Activated naive CD4-positive, alpha-beta T cell treated with Interleukin-2 at 50 U/mL for 16 hours (primary cell): ENCODE data around the gene RPTOR.
"Not testable (repeated sequence)": the region's sequence is repeated elsewhere in the genome, so short reads cannot be mapped to it uniquely, and the experiment has no call there.

Experiments used
- DNase-seq: peaks from one replicate; pipeline ENCODE4 v3.0.0-alpha.2; 2020

The RPTOR gene

DNA sequence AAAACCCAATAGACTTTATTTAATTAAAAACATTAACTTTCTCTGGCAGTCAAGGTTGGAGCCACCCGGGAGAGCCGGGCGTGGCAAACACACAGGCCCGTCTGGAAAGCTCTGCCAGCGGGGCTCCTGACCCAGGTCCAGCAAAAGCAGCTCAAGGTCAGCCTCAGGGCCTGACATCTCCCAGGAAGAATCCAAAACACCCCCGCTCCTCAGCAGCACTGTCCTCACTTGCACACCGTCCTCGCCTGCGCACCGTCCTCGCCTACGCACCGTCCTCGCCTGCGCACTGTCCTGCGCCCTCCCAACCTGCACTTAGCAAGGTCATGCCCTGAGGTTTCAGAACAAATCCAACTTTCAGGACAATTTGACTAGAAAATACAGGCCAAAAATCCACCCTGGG, 31.4 kb upstream of the RPTOR start:
- no peak for DNase-seq

DNA sequence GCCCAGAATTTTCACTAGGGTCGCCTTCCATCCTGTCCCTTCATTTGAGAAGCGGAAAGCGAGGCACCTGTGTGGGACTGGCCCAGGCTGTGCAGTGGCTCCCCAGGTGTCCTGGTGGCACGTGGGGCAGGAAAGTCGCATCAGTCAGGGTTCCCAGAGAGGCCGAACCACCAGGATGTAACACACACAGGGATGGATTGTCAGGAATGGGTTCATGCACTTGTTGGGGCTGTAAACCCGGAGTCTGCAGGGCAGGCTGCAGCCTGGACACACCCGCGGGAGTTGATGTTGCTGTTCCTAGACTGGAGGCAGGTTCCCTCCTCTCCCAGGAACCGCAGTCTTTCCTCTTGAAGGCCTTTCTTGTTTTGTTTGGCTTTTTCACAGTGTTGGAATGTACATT, 30.7 kb upstream of the RPTOR start:
- no peak for DNase-seq

DNA sequence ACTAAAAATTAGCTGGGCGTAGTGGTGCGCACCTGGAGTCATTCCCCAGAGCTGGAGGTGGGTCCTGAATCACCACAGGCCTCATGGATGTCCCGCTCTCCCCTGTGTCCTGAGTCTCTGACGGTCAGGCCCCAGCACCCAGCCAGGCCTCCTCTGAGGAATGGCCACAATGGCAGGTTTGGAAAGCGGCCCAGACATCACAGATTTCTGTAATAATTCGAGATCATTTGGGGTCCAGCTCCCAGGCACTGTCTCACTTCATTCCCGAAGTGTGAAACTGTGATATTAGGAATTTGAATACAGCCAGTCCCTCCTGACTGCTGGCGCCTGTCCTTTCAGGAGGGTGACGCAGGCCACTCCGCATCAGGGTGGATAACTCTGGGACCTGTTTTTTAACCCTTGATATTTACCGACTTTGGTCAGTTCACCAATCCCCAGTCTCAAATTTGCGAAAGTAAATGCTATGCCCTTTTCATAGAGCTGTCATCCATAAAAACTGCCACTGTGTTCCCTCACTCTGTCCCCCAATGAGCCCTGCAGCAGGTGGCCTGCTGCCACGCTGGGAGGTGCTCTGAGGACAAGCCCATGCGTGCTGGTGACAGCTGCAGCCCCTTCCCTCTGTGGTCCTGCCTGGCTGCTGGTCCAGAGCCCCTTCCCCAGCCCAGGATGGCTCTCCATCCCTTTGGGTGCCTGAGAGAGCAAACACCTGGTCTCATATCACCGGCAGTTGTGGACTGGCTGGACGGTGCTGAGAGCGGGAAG, 28.3 kb upstream of the RPTOR start:
- DNase-seq: no peak

DNA sequence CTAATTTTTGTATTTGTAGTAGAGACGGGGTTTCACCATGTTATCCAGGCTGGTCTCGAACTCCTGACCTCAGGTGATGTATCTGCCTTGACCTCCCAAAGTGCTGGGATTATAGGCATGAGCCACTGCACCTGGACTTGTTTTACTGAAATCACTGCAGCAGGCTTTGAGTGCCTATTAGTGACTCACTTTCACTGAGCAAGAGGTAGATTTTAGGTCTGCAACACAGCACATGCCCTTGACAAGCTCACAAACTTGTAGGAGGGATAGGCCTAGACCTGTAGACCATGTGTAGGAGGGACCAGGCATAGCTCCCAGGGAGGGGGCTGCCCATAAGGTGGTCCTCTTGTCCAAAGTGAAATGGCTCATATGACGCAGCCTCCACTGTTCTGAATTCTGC, 27.0 kb upstream of the RPTOR start:
- DNase-seq: no peak

DNA sequence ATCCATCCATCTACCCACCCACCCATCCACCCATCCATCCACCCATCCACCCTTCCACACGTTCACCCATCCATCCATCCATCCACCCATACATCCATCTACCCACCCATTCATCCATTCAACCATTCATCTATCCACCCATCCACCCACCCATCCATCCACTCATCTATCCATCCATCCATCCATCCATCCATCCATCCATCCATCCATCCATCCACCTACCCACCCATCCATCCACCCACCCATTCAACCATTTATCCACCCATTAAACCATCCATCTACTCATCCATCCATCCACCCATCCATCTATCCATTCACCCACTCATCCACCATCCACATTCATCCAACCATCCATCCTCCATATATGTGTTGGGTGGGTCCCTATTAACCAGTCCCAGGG, 26.2 kb upstream of the RPTOR start:
- no peak for DNase-seq

DNA sequence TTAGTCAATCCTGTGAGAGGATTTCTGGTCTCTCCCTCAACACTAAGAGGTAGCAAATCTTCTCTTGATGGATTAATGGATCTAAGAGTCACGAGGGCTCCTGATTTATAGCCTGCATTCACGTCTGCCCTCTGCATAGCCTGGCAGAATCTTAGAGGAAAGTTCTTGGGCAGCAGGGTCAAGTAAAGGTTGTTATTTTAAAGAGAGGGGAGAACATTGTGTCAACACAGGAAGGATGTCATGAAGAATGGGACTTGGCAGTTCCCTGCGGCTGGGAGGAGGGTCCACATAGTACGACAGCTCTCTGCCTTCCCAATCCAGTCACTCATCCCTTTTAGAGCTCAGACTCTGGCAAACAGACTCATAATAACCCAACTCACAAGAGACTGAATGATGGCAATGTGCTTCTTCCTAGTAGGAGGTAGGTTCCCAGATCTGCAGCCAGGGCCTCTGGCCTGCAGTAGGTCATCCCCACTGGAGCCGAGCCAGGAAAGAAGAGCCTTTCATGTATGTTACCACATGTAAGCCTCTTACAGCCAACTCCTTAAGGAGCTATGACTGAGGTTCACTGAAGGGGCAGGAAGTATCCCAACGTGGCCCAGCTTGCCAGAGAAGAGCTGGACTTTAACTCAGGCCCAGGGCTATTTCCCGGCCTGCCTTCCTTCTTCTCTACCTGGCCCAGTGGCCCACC, 25.4 kb upstream of the RPTOR start:
- DNase-seq: no peak

DNA sequence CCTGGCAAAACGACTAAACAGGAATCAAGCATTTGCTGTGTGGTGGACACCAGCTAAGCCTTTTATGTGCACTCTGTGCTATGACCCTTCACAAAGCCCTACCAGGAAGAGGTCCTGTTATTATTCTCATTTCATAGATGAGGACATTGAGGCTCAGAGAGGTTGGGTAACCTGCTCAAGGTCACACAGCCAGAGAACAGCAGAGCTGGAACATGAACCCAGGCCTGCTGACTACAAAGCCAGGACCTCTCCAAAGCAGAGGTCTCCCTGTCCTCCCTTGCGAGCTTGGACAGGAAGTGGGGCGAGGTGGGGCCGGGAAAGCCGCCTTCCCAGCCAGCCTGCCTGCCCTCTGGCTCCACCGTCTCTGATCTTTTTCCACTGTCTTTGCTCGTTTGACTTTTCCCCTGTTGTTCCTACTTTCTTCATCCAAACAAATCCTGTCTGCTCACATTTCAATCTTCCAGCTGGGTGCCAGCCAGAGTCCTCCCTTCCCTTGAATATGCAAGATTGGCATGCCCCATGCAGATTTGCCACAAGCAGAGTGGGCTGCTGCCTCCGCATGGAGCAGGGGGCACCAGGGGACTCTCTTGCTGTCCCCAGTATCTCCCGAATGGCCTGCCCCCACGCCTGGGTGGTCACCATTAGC, 23.7 kb upstream of the RPTOR start:
- DNase-seq: no peak

DNA sequence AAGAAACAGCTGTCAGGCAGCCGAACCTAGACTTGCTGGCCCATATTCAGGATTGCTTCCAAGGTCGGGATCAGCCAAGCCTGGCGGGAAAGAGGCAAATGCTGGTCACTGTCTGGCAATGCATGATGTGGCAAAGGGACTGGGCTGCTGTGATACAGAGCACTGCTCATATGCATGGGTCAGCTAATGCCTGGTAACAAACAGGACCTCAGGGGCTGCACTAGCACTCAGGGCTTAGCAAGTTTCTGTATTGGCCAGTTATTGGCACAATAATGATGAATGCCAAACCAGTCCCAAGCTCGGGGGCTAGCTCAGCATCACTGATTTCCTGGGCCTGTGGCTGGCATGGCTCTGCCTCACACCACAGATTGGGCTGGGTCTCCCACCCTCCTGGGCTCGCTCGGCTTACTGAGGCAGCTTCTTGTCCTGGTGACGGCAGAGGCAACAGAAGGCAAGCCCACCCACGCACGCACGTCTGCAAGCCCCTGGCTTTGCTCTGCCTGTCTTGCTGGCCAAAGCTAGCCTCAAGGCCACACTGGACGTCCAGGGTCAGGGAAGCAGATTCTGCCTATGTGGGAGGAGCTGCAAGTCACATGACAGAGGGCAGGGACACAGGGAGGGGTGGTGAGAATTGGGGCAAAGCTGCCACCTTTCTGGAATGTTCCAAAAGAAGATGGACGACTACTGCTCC, 21.4 kb upstream of the RPTOR start:
- no peak for DNase-seq

DNA sequence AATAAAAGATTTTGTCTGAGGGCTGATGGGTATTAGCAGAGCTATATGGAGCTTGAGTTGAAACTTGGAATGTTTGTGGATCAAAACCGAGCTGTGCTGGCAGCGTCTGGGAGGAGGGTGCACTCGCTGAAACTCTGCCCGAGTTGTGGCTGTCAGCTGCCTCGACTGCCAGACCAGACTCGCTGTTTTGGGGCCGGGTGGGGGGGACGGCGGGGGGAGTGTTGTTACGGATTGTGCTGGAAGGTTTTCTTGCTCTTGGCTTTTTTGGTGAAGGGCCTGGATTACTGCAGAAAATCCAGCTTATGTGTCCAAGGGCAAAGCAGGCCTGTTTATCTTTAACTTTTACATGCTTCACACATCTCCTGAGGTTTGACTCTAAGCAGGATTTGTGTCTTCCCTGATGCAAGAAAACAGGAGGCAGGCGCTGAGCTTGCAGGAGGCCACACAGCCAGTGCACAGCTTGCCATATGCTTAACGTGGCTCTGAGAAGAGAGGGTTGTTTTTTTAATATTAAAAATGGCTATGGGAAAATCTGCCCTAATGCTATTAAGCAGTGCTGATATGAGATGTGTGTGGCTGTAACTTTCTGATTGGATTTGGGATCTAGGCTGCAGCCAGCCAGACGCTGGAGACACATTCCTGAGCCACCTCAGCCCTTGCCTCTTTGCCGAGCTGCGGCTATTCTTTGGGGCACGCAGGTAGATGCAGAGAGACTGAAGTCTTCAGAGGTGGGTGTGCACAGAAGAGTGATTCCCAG, 20.5 kb upstream of the RPTOR start:
- DNase-seq: no peak

DNA sequence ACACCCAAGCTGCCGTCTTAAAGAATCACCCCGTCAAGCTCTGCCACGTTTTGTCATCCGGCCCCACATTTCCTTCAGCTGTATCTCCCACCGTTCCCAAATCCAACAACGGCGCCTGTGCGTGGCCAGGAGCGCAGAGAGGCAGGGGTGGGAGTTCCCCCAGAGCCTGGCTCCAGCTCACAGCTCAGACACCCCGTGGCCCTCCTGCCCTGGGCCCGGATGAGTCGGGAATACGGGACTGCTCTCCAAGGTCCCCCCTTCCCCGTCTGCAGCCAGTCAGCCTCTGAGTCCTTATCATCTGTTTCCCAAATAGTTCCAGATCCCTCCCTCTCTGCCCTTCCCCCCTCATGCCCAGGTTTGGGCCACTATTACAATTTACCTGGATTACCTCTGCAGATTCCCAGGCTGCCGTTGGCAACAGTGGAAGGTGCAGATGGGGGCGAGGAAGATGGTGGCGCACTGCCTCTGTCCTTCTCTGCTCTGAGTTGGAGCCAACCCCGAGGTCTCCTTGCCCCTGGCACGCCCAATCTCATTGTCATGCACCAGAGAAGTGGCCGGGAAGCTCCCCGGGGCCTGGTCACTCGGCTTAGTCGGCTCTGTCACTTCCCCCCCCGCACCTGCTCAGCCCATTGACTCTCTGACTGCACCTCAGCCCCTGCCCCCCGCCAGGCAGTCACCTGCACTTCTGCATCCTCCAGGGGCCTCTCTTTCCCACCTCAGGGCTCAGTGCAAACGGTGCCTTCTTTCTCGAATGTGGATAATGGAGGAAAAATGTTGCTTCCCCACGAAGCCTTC, 18.3 kb upstream of the RPTOR start:
- DNase-seq: no peak

DNA sequence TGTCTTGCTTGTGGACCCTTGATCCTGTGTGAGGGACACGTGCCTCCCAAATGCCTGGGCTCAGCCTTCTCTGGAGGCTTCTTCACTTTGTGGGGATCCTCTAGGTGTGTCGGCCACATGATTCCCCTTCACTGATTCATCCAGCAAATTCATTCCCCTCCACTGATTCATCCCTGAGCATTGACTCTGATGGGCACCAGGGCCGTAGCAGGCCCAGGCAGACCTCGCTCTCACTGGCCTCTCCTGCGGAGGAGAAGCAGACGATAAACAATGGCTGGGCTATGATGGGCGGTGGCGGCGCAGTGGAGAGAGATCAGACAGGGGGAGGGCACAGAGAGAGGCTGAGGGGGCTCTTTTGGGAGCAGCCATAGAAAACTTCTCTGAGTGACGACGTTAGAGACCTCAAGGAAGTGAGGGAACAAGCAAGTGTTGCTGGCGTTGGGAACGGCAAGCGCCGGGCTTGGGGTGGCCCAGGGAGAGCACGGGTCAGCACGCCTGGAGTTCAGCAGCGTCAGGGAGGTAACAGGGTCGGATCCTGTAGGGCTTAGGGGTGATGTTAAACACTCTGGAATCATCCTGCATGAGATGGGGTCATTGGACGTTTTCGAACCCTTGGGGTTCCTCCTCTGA, 17.5 kb upstream of the RPTOR start:
- DNase-seq: no peak

DNA sequence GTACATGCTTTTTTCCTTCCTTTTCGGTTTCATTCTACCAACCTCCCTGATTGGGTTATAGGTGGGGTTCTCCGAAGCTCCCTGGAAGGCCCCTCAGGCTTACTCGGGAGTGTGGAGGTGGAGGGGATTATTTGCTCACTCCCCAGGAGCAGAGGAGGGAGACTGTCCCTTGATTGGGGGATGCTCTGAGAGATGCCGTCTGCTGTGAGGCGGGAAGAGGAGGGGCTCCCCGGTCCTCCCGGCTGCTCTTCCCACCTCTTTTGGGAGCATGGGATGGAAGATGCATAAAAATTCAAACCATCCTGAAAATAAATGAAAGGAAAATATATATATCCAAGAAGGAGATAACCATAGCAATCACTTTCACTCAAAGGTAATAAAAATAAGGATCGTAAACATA, 16.1 kb upstream of the RPTOR start:
- DNase-seq: no peak

DNA sequence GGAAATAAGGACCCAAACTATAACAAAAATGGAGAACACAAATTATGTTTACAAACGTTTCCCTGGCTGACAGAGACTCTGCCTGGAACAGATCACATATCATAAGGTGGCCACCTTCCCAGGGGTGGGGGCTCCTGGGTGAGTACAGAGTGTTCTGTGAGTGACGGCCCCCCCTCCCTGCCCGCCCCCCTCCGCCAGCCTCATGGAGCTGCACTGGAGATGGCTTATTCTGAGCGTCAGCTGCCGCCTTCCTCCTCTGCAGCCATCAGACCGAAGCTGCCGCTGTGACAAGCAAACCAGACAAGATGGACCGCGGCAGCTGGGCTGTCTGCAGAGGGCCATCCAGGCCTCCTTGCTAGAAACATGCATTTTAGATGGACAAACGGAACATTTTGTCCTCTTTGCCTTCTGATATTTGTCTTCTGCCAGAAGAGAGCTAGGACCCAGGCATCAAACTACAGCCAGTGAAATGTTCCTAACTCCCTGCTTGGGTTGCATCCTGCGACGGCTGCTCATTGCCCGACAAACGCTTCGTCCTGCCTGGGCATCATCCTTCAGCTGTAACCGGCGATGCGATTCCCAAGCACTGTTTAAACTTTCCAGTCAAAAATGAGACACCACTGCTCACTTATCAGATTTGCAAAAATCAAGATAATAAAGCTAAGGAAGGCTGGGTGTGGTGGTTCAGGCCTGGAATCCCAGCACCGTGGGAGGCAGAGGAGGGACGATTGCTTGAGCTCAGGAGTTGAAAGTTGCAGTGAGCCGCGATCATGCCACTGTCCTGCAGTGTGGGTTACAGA, 15.3 kb upstream of the RPTOR start:
- no peak for DNase-seq

DNA sequence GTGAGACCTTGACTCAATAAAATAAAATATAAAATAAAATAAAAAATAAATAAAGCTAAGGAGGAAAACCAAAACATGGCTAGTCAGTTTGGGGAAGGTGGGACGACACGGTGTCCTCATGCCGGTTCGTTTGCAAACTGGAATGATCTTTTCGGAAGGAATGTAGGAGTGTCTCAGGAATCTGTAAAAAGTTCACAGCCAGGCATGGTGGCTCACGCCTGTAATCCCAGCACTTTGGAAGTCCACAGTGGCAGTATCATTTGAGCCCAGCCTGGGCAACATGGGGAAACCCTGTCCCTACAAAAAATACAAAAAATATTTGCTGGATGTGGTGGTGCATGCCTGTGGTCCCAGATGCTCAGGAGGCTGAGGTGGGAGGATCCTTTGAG, 14.7 kb upstream of the RPTOR start:
- DNase-seq: no peak

DNA sequence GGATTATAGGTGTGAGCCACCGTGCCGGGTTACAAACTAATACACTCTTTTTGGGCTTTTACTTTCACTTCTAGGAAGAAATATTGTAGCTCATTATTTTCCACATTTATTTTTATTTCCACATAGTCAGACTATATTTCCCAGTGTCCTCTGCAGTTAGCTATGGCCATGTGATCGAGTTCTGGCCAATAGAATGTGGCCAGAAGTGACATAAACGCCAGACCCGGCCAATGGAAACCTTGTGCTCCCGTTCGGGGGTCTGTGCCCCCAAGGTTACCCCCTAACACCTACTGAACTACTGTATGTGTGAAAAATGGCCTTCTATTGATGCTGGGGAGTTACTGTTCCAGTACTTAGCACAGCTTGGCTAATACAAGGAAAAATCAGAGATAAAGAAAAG, 13.2 kb upstream of the RPTOR start:
- no peak for DNase-seq

DNA sequence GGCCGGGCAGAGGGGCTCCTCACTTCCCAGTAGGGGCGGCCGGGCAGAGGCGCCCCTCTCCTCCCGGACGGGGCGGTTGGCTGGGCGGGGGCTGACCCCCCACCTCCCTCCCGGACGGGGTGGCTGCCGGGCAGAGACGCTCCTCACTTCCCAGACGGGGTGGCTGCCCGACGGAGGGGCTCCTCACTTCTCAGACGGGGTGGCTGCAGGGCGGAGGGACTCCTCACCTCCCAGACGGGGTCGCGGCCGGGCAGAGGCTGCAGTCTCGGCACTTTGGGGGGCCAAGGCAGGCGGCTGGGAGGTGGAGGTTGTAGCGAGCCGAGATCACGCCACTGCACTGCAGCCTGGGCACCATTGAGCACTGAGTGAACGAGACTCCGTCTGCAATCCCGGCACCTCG, 7.3 kb upstream of the RPTOR start:
- DNase-seq: not testable (repeated sequence)

DNA sequence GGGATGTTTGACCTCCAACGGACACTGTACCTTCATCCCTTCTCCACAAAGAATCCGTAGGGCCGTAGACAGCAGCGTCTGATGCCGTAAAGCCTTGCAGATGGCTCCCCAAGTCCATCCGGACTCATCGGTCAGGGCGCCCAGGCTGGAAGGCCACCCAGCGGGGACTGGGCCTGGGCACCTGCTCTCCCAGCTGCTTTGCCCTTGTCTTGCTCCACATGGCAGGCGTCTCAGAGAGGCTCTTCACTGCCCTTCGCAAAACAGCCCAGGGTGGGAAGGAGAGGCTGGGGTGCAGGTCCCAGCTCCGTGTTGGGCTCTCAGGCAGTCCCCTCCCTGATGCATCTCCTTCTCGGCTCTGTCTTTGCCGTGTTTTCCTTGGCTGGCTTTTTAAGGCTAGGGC, 6.2 kb upstream of the RPTOR start:
- no peak for DNase-seq

DNA sequence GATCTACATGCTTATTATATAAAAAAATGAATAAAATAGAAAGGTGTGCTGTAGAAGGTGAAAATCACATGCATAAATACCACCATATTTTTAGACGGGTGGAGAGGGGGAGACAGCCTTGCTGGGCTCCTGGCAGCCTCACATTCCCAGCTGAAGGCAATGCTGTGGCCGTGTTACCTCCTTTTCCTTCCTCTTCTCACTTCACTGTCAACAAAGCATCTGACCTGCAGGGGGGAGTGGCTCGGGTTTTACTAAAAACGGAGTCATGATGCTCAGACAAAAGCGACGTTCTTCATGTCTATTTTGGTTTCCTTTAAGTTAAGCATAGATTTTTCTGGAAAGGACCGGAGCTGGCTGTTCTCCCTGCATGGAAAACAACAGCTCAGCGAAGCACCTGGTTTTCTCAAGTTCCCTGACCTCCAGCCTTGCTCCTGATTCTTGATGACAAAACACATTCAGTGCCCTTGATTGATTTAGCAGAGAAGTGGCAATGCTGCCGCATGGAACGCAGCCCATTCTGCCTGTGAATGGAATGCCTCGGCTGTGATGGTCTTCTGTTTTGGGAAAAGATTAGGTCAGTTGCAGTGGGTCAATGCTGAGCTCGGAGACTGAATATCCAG, 5.5 kb upstream of the RPTOR start:
- DNase-seq: no peak

DNA sequence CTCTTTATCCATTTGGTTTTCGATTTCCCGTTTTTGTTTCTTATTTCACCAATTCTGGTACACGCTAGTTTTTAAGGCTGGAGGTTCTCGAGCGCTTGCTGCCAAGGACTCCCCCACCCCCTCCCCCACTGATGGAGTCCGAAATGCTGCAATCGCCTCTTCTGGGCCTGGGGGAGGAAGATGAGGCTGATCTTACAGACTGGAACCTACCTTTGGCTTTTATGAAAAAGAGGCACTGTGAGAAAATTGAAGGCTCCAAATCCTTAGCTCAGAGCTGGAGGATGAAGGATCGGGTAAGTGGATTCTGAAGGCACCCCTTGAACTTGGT, 825 bp downstream of the RPTOR start:
- no peak for DNase-seq

DNA sequence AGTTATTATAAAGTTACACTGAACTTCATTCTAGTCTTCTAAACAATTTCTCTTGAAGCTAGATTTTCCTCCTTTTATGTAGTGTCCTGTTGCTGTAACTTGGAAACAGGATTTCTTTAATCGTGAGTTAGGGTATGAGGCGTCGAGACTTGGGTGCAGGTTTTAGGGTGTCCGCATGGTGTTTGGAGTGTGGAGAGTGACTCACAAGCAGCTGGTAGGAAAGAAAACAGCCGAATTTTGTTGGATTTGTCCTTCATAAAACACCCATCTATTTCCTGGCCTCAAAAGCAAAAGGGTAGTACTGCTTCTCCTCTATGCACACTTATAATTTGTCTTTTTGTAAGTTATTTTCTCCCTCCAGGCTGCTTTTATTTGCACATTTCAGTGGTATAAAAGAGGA, 1.6 kb downstream of the RPTOR start:
- no peak for DNase-seq
